HEK293T (cell line): Measurements from ENCODE around the gene REXO1.

Experiments
- ELF4 ChIP-seq: fragments of 450-650 bp; IDR thresholded peaks from 2 replicates; pipeline ENCODE4 v1.6.1; 2017; ENCODE audit warnings: antibody characterized with exemption
- FOXA1 ChIP-seq: fragments of 450-650 bp; IDR thresholded peaks from 2 replicates; pipeline ENCODE4 v1.6.1; 2016; ENCODE audit warnings: mild to moderate bottlenecking
- FOXK2 ChIP-seq: fragments of 450-650 bp; IDR thresholded peaks from 2 replicates; pipeline ENCODE4 v1.6.1; 2016; ENCODE audit warnings: mild to moderate bottlenecking
- FOXM1 ChIP-seq: fragments of 450-650 bp; IDR thresholded peaks from 2 replicates; pipeline ENCODE4 v1.6.1; 2017; ENCODE audit warnings: mild to moderate bottlenecking, borderline replicate concordance
- SP1 ChIP-seq: fragments of 450-650 bp; IDR thresholded peaks from 2 replicates; pipeline ENCODE4 v1.6.1; 2017
- SUZ12 ChIP-seq: fragments of 450-650 bp; IDR thresholded peaks from 2 replicates; pipeline ENCODE4 v1.6.1; 2016; ENCODE audit warnings: mild to moderate bottlenecking

DNA sequence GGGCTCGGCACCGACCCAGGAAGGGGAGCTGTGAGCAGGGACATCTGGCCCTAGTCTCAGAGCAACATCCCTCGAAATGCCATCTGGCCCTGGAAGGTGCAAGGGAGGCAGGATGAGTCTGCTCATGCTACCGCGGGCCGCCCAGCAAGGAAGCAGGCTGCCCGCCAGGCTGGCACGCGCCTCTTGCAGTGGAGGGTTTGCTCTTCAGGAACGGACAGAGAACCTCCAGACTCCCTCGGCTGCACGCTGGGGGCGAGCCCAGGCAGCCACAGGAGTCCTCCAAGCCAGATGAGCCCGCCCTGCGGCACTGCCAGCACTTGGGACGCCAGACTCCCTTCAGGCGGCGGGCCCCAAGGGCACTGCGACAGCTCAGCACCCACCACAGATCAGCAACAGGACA lies 26.1 kb downstream of the REXO1 start:
- TF ChIP-seq ELF4 (no peak), SUZ12 (no peak), FOXA1 (no peak), FOXK2 (no peak), FOXM1 (no peak), SP1 (no peak)
